ENCODE data around the gene EIF5B. TPM values are rescaled to one million over a fixed set of nuclear protein-coding genes. Genes with fewer than 3 reads are reported as not detected.
"Not testable (repeated sequence)": the region's sequence is repeated elsewhere in the genome, so short reads cannot be mapped to it uniquely, and the experiment has no call there.

Gene EIF5B
- total and polyA plus RNA-seq, 12 donors = 64.5 to 176 (median 91.8) TPM

DNA sequence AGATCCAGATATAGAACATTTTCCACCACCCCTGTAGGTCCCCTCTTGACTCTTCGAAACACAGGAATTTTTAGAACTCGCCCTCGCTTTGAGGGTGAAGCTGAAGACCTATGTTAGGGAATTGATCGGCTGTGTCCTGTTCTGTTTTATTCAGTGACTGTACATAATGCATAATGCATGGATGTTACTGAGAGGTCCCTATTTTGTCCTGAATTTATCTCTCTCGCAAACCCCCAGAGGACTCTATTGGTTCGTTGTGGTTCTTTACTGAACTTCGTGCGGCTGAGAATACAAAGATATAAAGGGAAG is 431 bp upstream of the EIF5B start:
- peaks cover 0 to 17% (median 11%) of the 10 kb centered on the region in 9 donors for H3K36me3 ChIP-seq
- H3K9me3 ChIP-seq = no peaks in the 10 kb centered on the region
- intact Hi-C loops (cut with DNase I) = loop anchor here in 9 of 10 donors (1.0 to 10.0 kb wide), 11 partner anchors 52 to 159 kb away; partner anchors contain the start of genes MITD1 (in 8 of the 9), MRPL30 (in 8 of the 9) and REV1 (in 7 of the 9)
- peaks cover 3 to 57% (median 42%) of the 10 kb centered on the region in 9 donors for H3K4me1 ChIP-seq
- peak overlapping the region; percentile 55 to 98 (median 89) for H3K27ac ChIP-seq
- DNase-seq (peak in 1 of 2 donors; percentile 7), ATAC-seq (peak in 5 of 8 donors; percentile 0 to 1 (median 0))
- WGBS, 2 donors = 0 to 1% methylated on average over 8 of the region's 8 CpGs
- peak overlapping the region; percentile 4 to 100 (median 90) for H3K4me3 ChIP-seq
- H3K27me3 ChIP-seq = no peaks in the 10 kb centered on the region
- TF ChIP-seq, protein P1, sequence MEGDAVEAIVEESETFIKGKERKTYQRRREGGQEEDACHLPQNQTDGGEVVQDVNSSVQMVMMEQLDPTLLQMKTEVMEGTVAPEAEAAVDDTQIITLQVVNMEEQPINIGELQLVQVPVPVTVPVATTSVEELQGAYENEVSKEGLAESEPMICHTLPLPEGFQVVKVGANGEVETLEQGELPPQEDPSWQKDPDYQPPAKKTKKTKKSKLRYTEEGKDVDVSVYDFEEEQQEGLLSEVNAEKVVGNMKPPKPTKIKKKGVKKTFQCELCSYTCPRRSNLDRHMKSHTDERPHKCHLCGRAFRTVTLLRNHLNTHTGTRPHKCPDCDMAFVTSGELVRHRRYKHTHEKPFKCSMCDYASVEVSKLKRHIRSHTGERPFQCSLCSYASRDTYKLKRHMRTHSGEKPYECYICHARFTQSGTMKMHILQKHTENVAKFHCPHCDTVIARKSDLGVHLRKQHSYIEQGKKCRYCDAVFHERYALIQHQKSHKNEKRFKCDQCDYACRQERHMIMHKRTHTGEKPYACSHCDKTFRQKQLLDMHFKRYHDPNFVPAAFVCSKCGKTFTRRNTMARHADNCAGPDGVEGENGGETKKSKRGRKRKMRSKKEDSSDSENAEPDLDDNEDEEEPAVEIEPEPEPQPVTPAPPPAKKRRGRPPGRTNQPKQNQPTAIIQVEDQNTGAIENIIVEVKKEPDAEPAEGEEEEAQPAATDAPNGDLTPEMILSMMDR (IDR thresholded peaks at IDR 0.05) = no peak

DNA sequence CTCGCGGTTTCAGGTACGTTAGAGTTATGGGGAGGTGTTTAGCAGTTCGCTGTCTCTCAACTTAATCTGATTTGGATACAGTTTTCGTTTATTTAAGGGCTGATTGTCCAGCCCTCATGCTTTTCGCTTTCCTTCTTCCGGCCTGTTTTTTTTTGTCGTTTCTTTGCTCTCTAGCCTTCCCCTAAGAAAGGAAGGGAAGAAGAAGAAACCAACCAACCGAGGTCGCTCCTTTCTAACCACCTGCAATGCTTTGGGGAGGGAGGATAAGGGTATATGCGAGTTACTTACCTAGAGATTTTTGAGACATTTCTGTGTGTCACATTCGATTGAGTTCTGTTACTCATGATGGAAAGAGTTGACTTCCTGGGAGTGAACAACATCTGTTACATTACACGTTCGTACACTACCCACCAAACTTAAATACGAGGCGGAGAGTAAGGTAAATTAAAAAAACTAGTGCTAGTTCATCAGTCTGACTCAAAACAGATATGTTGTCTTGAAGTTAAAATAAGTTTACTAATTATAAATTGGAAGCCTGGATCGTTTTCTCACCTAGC is 918 bp downstream of the EIF5B start:
- Histone ChIP-seq H3K27ac (peak overlapping the region in 9 of 10 donors; percentile 75 to 98 (median 89)), H3K4me3 (peak overlapping the region; percentile 55 to 100 (median 90)), H3K36me3 (peaks cover 0 to 4% (median 0%) of the 10 kb centered on the region in 9 donors), H3K27me3 (no peaks in the 10 kb centered on the region), H3K9me3 (no peaks in the 10 kb centered on the region), H3K4me1 (peaks cover 3 to 57% (median 42%) of the 10 kb centered on the region in 9 donors)
- intact Hi-C loops (cut with DNase I) = loop anchor here in 6 of 10 donors (5.0 to 10.0 kb wide), 6 partner anchors 84 to 161 kb away; partner anchors contain the start of genes MITD1 (in 3 of the 6), MRPL30 (in 3 of the 6) and REV1 (in 1 of the 6)
- TF ChIP-seq, protein P1 (IDR thresholded peaks at IDR 0.05) = no peak
- ATAC-seq (no peak), DNase-seq (no peak)
- WGBS, 2 donors = 4% methylated on average over 17 of the region's 17 CpGs

DNA sequence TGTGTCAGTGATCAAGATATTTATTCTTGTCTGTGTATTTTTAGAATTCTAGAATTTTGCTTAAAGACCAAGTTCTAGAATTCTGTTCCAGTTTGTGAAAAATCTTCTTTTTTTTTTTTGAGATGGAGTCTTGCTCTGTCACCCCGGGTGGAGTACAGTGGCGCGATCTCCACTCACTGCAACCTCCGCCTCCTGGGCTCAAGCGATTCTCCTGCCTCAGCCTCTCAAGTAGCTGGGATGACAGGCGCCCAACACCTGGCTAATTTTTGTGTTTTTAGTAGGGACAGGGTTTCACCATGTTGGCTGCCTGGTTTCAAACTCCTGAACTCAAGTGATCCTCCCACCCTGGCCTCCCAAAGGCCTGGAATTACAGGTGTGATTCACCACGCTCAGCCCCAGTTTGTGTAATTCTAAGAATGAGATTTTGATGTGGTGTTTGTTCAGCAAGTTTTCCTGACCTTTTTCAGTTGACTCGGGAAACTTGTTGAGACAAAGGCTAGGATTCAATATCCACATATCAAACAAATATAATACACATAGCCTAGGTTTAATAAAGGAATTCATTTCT is 3.6 kb downstream of the EIF5B start:
- ATAC-seq = no peak
- peaks cover 0 to 36% (median 20%) of the 10 kb centered on the region in 9 donors for H3K4me1 ChIP-seq
- no peak for DNase-seq
- TF ChIP-seq, protein P1 (IDR thresholded peaks at IDR 0.05) = no peak
- no peak overlapping the region for H3K4me3 ChIP-seq
- H3K9me3 ChIP-seq = no peaks in the 10 kb centered on the region
- H3K27me3 ChIP-seq = no peaks in the 10 kb centered on the region
- intact Hi-C loops (cut with DNase I) = loop anchor here in 1 of 10 donors (10.0 kb wide), 1 partner anchor 144 kb away; no protein-coding TSS in a partner anchor
- WGBS, 2 donors = 85 to 92% methylated on average over 8 of the region's 8 CpGs
- no peak overlapping the region for H3K27ac ChIP-seq
- no peaks in the 10 kb centered on the region for H3K36me3 ChIP-seq

DNA sequence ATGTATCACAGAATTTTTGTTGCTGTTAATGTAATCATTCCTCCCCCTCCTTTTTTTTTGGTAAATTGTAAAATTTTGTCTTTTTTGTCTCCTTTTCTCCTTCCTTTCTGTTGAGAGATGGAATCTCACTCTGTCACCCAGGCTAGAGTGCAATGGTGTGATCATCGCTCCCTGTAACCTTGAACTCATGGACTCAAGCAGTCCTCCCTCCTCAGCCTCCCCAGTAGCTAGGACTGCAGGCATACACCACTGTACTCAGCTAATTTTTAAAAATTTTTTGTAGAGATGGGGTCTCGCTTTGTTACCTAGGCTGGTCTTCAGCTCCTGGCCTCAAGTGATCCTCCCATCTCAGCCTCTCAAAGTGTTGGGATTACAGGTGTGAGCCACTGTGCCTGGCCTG is 5.3 kb downstream of the EIF5B start:
- Histone ChIP-seq H3K4me1 (peaks cover 0 to 36% (median 20%) of the 10 kb centered on the region in 9 donors), H3K4me3 (no peak overlapping the region), H3K9me3 (no peaks in the 10 kb centered on the region), H3K27ac (no peak overlapping the region), H3K36me3 (no peaks in the 10 kb centered on the region), H3K27me3 (no peaks in the 10 kb centered on the region)
- TF ChIP-seq, protein P1 (IDR thresholded peaks at IDR 0.05) = no peak
- intact Hi-C loops (cut with DNase I) = loop anchor here in 1 of 10 donors (10.0 kb wide), 1 partner anchor 142 kb away; no protein-coding TSS in a partner anchor
- 98 to 100% methylated on average over 2 of the region's 2 CpGs for WGBS, 2 donors
- no peak for DNase-seq
- ATAC-seq = no peak

DNA sequence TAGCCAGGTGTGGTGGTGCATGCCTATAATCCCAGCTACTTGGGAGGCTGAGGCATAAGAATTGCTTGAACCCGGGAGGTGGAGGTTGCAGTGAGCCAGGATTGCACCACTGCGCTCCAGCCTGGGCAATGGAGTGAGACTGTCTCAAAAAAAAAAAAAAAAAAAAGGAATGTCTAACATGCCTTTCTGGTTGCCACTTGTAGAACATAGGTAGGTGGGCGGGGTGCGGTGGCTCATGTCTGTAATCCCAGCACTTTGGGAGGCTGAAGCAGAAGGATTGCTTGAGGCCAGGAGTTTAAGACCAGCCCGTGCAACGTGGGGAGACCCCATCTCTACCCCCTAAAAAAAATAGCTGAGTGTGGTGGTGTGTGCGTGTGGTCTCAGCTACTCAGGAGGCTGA is 8.3 kb downstream of the EIF5B start:
- WGBS, 2 donors = 97 to 99% methylated on average over 7 of the region's 7 CpGs
- H3K9me3 ChIP-seq, H3K36me3 ChIP-seq, DNase-seq, H3K27ac ChIP-seq, H3K4me3 ChIP-seq, H3K27me3 ChIP-seq: not testable (repeated sequence)
- H3K4me1 ChIP-seq = peaks cover 0 to 21% (median 15%) of the 10 kb centered on the region in 9 donors
- peak in 1 of 8 donors; percentile 17 for ATAC-seq
- intact Hi-C loops (cut with DNase I) = loop anchor here in 1 of 10 donors (10.0 kb wide), 1 partner anchor 139 kb away; no protein-coding TSS in a partner anchor

All from heart right ventricle (tissue), 16 donors.